ENCODE data around the gene HMCN1.

The HMCN1 gene

GRCh38 chr1:186063091-186063657 is 329.0 kb downstream of the HMCN1 start:
- Histone ChIP-seq H3K4me1 (ENCODE audit: insufficient read depth, poor library complexity, severe bottlenecking) (no peaks in the 10 kb centered on the region), H3K27ac (ENCODE audit: poor library complexity, severe bottlenecking) (no peak overlapping the region), H3K27me3 (ENCODE audit: insufficient read depth, poor library complexity, severe bottlenecking) (no peaks in the 10 kb centered on the region), H3K9me3 (ENCODE audit: severe bottlenecking) (no peaks in the 10 kb centered on the region), H3K4me3 (ENCODE audit: severe bottlenecking) (no peak overlapping the region), H3K36me3 (ENCODE audit: low read depth) (no peaks in the 10 kb centered on the region)
- TF ChIP-seq CTCF (IDR thresholded peaks at IDR 0.05; ENCODE audit: poor library complexity, severe bottlenecking), result no peak
- DNase-seq (ENCODE audit: low spot score) (no peak), ATAC-seq (ENCODE audit: low read depth) (no peak)

GRCh38 chr1:186066411-186066810 is 332.2 kb downstream of the HMCN1 start:
- H3K27me3 ChIP-seq (ENCODE audit: insufficient read depth, poor library complexity, severe bottlenecking), result no peaks in the 10 kb centered on the region
- H3K9me3 ChIP-seq (ENCODE audit: severe bottlenecking), result no peaks in the 10 kb centered on the region
- no peak for TF ChIP-seq CTCF (IDR thresholded peaks at IDR 0.05; ENCODE audit: poor library complexity, severe bottlenecking)
- no peaks in the 10 kb centered on the region for H3K36me3 ChIP-seq (ENCODE audit: low read depth)
- DNase-seq (ENCODE audit: low spot score), result no peak
- no peaks in the 10 kb centered on the region for H3K4me1 ChIP-seq (ENCODE audit: insufficient read depth, poor library complexity, severe bottlenecking)
- no peak overlapping the region for H3K4me3 ChIP-seq (ENCODE audit: severe bottlenecking)
- no peak overlapping the region for H3K27ac ChIP-seq (ENCODE audit: poor library complexity, severe bottlenecking)
- ATAC-seq (ENCODE audit: low read depth), result no peak

- Histone ChIP-seq H3K4me3 (ENCODE audit: severe bottlenecking) (no peak overlapping the region), H3K27ac (ENCODE audit: poor library complexity, severe bottlenecking) (no peak overlapping the region), H3K4me1 (ENCODE audit: insufficient read depth, poor library complexity, severe bottlenecking) (no peaks in the 10 kb centered on the region), H3K9me3 (ENCODE audit: severe bottlenecking) (no peaks in the 10 kb centered on the region), H3K27me3 (ENCODE audit: insufficient read depth, poor library complexity, severe bottlenecking) (no peaks in the 10 kb centered on the region), H3K36me3 (ENCODE audit: low read depth) (no peaks in the 10 kb centered on the region)
- no peak for ATAC-seq (ENCODE audit: low read depth)
- DNase-seq (ENCODE audit: low spot score), result no peak
- TF ChIP-seq CTCF (IDR thresholded peaks at IDR 0.05; ENCODE audit: poor library complexity, severe bottlenecking), result no peak
These were observed 339.5 kb downstream of the HMCN1 start for GRCh38 chr1:186073697-186074096.

GRCh38 chr1:186076006-186076405 is 341.8 kb downstream of the HMCN1 start:
- H3K27me3 ChIP-seq (ENCODE audit: insufficient read depth, poor library complexity, severe bottlenecking), result no peaks in the 10 kb centered on the region
- H3K4me3 ChIP-seq (ENCODE audit: severe bottlenecking), result no peak overlapping the region
- TF ChIP-seq CTCF (IDR thresholded peaks at IDR 0.05; ENCODE audit: poor library complexity, severe bottlenecking), result no peak
- no peak for DNase-seq (ENCODE audit: low spot score)
- no peak overlapping the region for H3K27ac ChIP-seq (ENCODE audit: poor library complexity, severe bottlenecking)
- no peaks in the 10 kb centered on the region for H3K9me3 ChIP-seq (ENCODE audit: severe bottlenecking)
- H3K36me3 ChIP-seq (ENCODE audit: low read depth), result no peaks in the 10 kb centered on the region
- no peak for ATAC-seq (ENCODE audit: low read depth)
- H3K4me1 ChIP-seq (ENCODE audit: insufficient read depth, poor library complexity, severe bottlenecking), result no peaks in the 10 kb centered on the region

GRCh38 chr1:186078245-186078644 is 344.1 kb downstream of the HMCN1 start:
- Histone ChIP-seq H3K27ac (ENCODE audit: poor library complexity, severe bottlenecking) (no peak overlapping the region), H3K27me3 (ENCODE audit: insufficient read depth, poor library complexity, severe bottlenecking) (no peaks in the 10 kb centered on the region), H3K4me3 (ENCODE audit: severe bottlenecking) (no peak overlapping the region), H3K36me3 (ENCODE audit: low read depth) (no peaks in the 10 kb centered on the region), H3K4me1 (ENCODE audit: insufficient read depth, poor library complexity, severe bottlenecking) (peaks cover 12% of the 10 kb centered on the region), H3K9me3 (ENCODE audit: severe bottlenecking) (peaks cover 3% of the 10 kb centered on the region)
- no peak for TF ChIP-seq CTCF (IDR thresholded peaks at IDR 0.05; ENCODE audit: poor library complexity, severe bottlenecking)
- DNase-seq (ENCODE audit: low spot score) (no peak), ATAC-seq (ENCODE audit: low read depth) (no peak)

All from RWPE2 (cell line).